ENCODE results near the gene AP3B1. TPM values are rescaled to one million over a fixed set of nuclear protein-coding genes. Genes with fewer than 3 reads are reported as not detected.

AP3B1 gene
- total RNA-seq, 1 experiment from 2014 or later, result 41.8 TPM

- peaks cover 4% of the 10 kb centered on the region for H3K27me3 Mint-ChIP-seq (ENCODE audit: low read depth)
- H4K5ac ChIP-seq (ENCODE audit: insufficient read length, low read depth, low read length), result no peak overlapping the region
These were observed 291.8 kb downstream of the AP3B1 start for GRCh38 chr5:78002690-78003089.

More at GRCh38 chr5:78002690-78003089, 291.8 kb downstream of the AP3B1 start:
- no peak overlapping the region for H3K4ac ChIP-seq (ENCODE audit: low read depth, low read length)
- TF ChIP-seq, protein P1, sequence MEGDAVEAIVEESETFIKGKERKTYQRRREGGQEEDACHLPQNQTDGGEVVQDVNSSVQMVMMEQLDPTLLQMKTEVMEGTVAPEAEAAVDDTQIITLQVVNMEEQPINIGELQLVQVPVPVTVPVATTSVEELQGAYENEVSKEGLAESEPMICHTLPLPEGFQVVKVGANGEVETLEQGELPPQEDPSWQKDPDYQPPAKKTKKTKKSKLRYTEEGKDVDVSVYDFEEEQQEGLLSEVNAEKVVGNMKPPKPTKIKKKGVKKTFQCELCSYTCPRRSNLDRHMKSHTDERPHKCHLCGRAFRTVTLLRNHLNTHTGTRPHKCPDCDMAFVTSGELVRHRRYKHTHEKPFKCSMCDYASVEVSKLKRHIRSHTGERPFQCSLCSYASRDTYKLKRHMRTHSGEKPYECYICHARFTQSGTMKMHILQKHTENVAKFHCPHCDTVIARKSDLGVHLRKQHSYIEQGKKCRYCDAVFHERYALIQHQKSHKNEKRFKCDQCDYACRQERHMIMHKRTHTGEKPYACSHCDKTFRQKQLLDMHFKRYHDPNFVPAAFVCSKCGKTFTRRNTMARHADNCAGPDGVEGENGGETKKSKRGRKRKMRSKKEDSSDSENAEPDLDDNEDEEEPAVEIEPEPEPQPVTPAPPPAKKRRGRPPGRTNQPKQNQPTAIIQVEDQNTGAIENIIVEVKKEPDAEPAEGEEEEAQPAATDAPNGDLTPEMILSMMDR (conservative IDR thresholded peaks at IDR 0.05), result no peak
- no peak overlapping the region for H4K8ac ChIP-seq (replicated peaks; ENCODE audit: insufficient read length, low read depth, low read length)
- H3K56ac ChIP-seq (ENCODE audit: insufficient read length, low read depth, low read length), result no peak overlapping the region
- H4K20me1 ChIP-seq (ENCODE audit: control insufficient read depth, insufficient read depth, insufficient read length), result no peaks in the 10 kb centered on the region
- H2BK20ac ChIP-seq (ENCODE audit: low read depth, low read length, poor library complexity, severe bottlenecking), result no peak overlapping the region
- H2BK15ac ChIP-seq (ENCODE audit: low read depth, low read length), result no peak overlapping the region
- H2AFZ ChIP-seq (ENCODE audit: low read length), result no peak overlapping the region
- H2BK12ac ChIP-seq (ENCODE audit: insufficient read length, low read depth, low read length), result no peak overlapping the region
- DNase-seq, result no peak
- no peak overlapping the region for H3K23ac ChIP-seq (ENCODE audit: insufficient read length, low read depth, low read length)
- peaks cover 0 to 3% (median 2%) of the 10 kb centered on the region in 3 experiments; a peak in 3 of 7 replicates for H3K36me3 Mint-ChIP-seq (ENCODE audit: insufficient read depth in 1 of 3, low read depth in 3 of 3)
- H4K91ac ChIP-seq (ENCODE audit: insufficient read length, low read depth, low read length), result no peak overlapping the region
- H3K4me3 Mint-ChIP-seq, result no peak overlapping the region
- H3K4me2 ChIP-seq (ENCODE audit: insufficient read depth, insufficient read length, low read length), result no peak overlapping the region
- H3K9me3 ChIP-seq (ENCODE audit: control insufficient read depth, low read depth, low read length), result no peaks in the 10 kb centered on the region
- H3K79me2 ChIP-seq (ENCODE audit: insufficient read depth, low read length), result no peaks in the 10 kb centered on the region
- WGBS (ENCODE audit: extremely low coverage, insufficient read length, low lambda C conversion rate), result no CpG with 5 or more reads among the region's 1 CpG
- H3K4me1 Mint-ChIP-seq, result peaks cover 0 to 19% of the 10 kb centered on the region in 2 experiments; a peak in 3 of 4 replicates
- H3K14ac ChIP-seq (ENCODE audit: insufficient read depth, low read length), result no peak overlapping the region
- H3K27ac ChIP-seq (ENCODE audit: insufficient read length, low read depth, low read length), result no peak overlapping the region
- no peaks in the 10 kb centered on the region for H3K23me2 ChIP-seq (ENCODE audit: insufficient read length, low read depth, low read length, poor library complexity, severe bottlenecking)
- no peak overlapping the region for H3T11ph ChIP-seq (ENCODE audit: low read length)
- no peaks in the 10 kb centered on the region for H3K4me1 ChIP-seq (ENCODE audit: insufficient read depth, low read length)
- H2BK5ac ChIP-seq (ENCODE audit: insufficient read length, low read length), result no peak overlapping the region
- H2AK5ac ChIP-seq (ENCODE audit: insufficient read length, low read length), result no peak overlapping the region
- no peaks in the 10 kb centered on the region; the same call in 1 of the 2 replicates for H3K27me3 ChIP-seq (ENCODE audit: insufficient read depth, low read length)
- H3K9me3 Mint-ChIP-seq, result no peaks in the 10 kb centered on the region
- no peak overlapping the region for H3K27ac Mint-ChIP-seq
- no peak overlapping the region for H3K18ac ChIP-seq (ENCODE audit: insufficient read length, low read depth, low read length)
- no peak overlapping the region for H3K9ac ChIP-seq (ENCODE audit: extremely low read depth, insufficient read length, low read length)
- no peak overlapping the region for H2BK120ac ChIP-seq (ENCODE audit: low read depth, low read length, poor library complexity, severe bottlenecking)
- no peaks in the 10 kb centered on the region for H3K79me1 ChIP-seq (ENCODE audit: insufficient read depth, low read depth, low read length, poor library complexity, severe bottlenecking)

All from H9 (cell line).